Activated CD4-positive, CD25-positive, alpha-beta regulatory T cell treated with anti-CD3 and anti-CD28 coated beads, Interleukin-2, amount 50 U/mL, for 72 hours (primary cell): ENCODE results near the gene TUBG2.

Experiments used
- DNase-seq: peaks from one replicate; pipeline ENCODE4 v3.0.0; 2021

Gene TUBG2

DNA sequence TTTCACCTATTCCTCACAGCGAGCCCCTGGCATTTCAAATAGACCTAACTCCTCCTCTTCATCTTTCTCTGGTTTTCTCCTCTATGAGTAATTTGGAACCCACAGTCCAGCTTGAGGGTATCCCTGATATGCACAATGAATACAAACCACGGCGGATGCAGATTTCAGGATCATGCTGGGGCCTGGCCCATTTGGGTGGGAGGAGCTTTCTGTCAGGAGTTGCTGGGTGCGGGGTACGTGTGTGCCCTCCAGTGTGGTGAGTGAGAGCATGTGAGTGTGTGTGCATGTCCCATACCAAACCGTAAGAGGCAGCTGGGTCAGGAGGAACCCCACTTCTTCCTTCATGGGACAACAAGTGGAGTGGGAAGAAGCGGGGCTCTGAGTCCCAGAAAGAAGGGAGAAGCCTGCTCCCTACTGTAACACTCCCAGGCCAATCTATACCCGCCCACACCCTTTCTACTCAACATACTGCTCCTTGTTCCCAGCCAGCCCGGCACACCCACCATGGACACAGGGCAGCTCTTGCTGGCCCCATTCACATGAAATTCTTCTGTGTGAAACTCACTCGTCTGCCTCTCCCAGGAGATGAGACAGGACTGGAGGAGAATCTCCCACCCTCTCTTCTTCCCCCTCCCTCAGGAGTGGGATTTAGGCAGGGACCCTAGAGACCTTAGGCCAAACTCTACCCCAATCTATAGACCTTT is 41.7 kb downstream of the TUBG2 start:
- DNase-seq, result no peak

DNA sequence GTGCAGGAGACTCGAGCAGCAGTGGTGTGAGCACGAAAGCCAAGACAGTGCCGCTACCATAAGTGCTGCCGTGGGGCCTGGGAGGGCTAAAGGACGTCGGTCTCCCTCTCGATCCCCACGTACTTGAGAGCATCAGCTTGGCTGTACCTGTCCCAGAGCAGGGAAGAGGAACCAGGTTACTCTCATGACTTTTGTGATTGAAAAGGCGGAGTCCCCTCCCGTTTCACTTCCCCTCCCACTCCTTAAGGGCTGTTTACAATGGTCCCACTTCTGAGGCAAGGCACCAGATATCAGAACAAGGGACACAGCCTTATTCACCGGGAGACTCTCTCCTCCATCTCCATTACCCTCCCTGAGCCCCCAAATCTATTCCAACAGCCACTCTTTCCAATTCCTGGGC is 43.4 kb downstream of the TUBG2 start:
- no peak for DNase-seq

DNA sequence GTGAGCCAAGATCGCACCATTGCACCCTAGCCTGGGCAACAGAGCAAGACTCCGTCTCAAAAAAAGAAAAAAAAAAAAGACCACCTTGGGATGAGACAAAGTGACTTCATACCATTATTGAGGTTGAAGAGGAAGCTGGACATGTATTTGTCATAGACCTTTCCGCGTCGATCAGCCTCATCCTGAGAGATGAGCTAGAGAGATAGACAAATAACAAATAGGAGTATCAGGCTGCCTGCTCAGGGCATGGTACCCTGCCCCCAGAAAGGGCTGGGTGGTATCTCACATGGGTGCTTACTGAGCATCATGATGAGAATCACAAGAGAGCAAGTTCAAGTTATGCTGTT is 45.4 kb downstream of the TUBG2 start:
- DNase-seq, result no peak

GRCh38 chr17:42704837-42705494 is 45.9 kb downstream of the TUBG2 start:
- no peak for DNase-seq

- DNase-seq, result no peak
Observed at GRCh38 chr17:42706732-42707131, 47.6 kb downstream of the TUBG2 start.

- DNase-seq, result no peak
Observed at GRCh38 chr17:42708588-42708987, 49.5 kb downstream of the TUBG2 start.

DNA sequence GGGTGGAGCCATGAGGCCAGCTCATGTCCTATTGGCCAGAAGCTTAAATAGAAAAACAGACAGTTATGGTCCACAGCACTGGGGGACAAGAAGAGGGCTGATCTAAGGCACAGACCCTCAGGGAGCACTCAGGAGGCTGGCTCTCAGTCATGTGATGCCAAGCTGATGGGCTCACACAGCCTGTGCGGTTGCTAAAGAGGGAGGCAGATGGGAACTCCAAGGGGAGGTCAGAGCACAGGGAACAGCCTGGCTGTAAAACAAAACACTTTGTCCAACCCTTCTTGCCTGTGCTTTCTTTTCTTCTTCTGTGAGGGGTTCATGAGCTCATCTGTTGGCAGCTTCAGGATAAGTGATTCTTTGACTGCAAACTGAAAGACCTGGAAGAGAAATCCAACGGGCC is 50.5 kb downstream of the TUBG2 start:
- no peak for DNase-seq
